Stimulated activated CD8-positive, alpha-beta memory T cell treated with anti-CD3 and anti-CD28 coated beads, Interleukin-4, amount 100 ng/mL, for 4 hours (primary cell): ENCODE results near the gene MACROD2.

ENCODE experiments used
- DNase-seq, 2 donors: peaks; one replicate each; pipeline ENCODE4 v3.0.0-alpha.2; 2020; ENCODE audit warnings: low read depth in 2 of 2, low spot score in 1 of 2

MACROD2 gene

GRCh38 chr20:14401479-14402138, 406.3 kb downstream of the MACROD2 start:
- DNase-seq, result no peak

GRCh38 chr20:14404515-14404914, 409.2 kb downstream of the MACROD2 start:
- no peak for DNase-seq

DNA sequence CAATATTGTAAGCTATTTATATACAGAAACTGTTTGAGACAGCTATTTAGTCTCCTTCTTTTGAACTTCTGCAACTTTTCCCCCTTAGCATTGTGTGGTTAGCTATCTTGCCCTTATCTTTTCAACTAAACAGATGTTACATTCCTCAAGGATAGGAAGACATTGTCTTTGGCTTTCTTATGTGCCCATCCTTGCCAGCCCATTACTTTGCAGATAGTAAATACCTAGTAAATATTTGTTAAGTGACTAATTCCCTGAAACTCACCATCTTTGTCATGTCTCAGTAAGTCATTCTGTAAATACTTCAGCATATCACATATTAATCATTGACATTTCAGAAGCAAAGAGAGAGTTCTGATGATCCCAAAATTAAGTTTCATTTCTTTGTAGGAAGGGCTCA, 411.2 kb downstream of the MACROD2 start:
- DNase-seq, result no peak

DNA sequence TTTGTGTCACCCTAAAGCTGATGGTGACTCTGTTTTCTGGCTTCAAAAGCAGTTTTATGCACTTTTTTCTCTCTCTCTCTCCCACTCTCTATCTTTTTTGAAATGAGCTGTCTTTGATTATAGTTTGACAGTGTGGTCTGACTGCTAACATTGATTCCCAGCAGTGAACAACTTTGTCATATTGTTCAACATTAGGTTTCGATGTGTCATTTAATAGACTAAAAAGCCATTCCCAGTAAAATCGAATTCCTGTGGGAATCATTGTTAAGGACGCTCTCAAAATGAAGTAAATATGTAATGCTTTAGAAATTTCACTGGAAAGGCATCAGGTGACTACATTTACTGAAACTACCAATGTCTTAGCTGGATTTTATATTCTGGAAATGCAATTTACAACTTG, 412.0 kb downstream of the MACROD2 start:
- DNase-seq, result no peak

DNA sequence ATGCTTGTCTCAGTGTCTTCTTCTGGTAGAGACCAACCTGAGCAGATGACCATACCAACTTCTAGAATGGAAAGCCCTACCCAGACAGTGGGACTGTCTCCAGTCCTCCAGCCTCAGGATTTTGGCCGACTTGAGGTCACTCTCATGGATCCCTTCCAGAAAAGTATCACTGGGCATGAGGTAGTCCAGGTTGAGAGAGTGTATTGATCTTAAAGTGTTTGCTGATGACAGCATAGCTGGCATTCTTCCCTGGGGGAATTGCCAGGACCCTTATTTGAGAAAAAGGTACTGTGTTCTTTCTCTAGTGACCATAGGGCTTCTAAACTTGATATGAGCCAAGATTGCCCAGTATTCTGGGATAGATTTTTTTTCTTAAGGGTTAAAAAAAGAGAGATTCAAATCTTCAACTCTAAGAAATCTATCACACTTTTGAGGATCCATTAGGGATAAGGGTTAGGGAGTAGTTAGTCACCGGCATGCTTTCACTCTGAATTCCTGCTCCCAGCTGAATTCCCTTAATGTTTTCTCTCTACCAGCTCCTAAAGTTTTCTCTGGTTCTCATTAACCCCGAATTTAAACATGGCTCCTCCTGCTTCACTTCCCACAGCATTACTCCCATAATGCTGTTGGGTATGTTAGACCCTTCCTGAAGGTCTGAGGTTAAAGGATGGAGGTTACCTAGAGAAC, 415.7 kb downstream of the MACROD2 start:
- no peak for DNase-seq

DNA sequence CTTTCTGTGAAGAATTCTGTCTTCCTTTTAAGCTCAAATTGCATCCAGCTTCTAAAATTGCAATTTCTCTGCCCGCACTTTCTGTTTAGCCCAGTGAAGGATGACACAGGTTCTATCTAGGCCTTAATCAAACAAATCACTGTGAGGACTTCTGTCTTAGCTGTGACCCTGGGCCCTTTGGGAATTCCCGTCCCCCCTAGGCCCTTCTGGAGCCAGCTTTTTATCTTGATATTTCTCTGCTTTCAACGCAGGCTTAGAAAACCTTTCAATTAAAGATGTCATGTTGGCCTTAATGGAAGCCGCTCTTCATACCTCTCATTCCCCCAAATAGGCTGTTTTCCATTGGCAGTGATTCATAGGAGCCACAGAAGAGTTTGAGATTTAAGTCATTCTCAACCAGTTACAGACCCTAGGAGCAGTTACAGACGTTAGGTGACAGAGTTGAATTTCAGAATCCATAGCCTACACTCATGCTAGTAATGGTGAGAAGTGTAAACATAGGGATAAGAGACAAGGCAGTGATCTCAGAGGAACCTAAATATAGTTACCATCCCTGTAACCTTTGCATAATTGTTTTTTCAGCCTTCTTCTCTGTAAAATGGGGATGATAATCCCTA, 416.9 kb downstream of the MACROD2 start:
- DNase-seq, result no peak

DNA sequence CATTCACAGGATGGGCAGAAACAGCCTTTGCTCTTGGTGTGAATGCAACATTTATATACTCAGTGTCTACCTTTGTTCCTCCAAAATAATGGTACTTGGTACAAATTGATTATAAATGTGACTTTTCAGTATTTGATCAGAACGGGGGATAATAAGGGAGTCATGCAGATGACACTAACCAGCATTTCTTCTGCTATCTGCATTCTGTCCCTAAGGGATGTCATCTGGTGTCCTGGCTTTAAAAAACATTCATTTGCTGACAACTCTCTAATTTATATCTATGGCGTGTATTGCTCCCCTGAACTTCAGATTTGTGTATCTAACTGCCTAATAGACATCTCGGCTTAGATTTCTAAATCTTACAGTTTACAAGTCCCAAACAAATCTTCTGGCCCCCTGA, 418.5 kb downstream of the MACROD2 start:
- DNase-seq, result no peak

DNA sequence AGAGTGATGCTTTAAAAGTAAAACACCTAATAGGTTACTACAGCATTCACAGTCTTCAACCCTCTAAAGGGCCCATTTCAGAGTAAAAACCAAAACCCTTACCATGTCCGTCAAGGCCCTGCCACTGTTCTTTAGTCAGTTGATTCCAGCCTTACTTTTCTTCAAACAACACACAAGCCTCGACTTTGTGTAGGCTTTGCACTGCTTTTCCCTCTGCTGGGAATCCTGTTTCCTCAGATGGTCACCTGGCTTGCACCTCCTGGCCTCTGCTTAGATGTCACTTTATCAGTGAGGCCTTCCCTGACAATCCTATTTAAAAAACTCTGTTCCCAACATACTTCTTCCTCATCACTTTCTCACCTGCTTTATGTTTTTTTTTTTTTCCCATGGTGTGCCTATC, 419.2 kb downstream of the MACROD2 start:
- no peak for DNase-seq

DNA sequence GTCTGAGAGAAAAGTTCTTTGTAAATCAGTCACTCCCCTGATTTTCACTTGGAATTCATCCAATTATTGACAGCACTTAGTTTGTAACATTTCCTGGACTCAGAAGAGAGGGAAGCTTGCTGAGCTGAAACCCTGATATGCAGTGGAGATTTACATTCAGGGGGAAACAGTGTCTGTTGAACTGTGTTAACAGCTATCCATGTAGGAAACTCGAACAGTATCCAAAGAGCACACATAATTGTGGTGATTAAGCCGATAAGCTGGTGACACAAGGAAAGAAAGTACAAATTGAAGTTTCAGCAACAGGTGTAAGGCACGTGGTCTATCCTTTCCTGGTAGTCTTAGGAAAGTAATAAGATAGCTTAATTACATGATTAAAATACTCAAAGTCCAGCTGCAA, 420.2 kb downstream of the MACROD2 start:
- DNase-seq, result no peak

DNA sequence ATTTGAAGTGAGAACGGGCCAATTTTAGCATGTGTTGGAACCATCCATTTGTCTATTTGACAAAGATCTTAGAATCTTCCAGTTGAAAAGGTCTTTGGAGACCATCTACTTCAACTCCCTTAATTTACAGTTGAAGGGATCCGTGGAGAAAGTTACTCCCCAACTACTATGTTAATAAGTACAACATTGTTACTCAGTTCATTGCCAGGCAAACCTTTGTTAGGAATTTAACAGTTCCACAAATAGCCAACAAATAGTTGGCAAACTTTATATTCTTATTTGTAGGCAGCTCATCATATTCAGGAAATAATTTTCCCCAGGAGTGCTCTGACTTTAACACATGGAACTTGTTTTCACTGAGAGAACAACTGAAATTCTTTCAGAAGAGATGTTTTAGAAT, 423.1 kb downstream of the MACROD2 start:
- no peak for DNase-seq

DNA sequence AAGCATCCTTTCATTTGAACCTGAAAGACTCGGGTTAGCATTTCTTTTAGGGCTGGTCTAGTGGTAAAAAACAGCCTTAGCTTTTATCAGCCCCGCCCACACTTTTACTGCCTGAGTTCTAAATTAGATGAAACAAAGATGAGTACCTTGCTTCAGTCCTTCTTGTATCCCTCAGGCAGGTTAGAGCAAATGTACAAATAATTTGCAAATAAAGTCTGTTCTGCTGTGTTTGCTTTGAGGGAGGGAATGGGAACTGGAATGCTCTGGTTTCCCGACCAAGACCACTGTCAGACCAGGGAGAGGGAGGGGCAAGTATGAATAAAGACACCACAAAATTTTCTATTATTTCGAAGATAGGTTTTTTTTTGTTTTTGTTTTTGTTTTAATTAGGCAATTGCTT, 427.6 kb downstream of the MACROD2 start:
- DNase-seq, result no peak

DNA sequence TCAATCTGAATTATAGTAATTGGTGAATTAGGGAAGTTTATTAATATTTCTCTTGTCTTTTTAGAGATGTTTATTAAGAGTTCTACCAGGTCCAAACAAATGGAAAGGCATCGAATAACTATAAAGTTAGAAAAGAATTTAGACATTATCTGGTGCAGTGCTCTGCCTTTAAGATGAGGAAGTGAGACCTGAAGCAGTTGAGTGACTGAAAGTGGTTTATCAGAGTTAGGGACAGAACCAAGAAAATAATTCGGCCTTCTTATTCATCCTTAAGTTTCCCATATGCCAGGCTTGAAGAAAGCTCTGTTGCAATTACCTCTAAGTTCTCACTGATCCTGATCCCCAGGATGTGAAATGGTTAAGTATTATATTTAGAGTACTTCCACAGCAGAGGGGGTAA, 436.3 kb downstream of the MACROD2 start:
- DNase-seq, result no peak

- no peak for DNase-seq
Measured at GRCh38 chr20:14432085-14432484, 436.8 kb downstream of the MACROD2 start.

DNA sequence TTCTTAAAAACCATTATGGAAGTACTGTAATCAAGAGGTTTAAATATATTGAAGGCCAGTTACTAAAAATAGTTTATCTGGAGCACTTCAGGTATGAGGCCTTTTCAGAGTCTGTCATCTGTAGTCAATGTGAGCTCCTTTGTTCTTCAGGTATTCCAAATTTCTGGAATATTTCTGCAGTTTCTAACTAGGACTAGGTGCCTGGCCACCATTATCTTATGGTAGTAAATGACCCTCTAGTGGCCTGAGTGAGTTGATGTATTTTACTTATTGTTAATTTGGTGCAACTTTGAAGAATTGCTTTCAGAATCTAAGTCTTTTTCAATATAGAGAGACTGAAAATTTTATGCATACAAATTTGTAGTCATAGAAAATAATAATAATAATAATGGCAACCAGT, 437.3 kb downstream of the MACROD2 start:
- DNase-seq, result no peak

- DNase-seq, result no peak
Measured at GRCh38 chr20:14434384-14435136, 439.2 kb downstream of the MACROD2 start.

DNA sequence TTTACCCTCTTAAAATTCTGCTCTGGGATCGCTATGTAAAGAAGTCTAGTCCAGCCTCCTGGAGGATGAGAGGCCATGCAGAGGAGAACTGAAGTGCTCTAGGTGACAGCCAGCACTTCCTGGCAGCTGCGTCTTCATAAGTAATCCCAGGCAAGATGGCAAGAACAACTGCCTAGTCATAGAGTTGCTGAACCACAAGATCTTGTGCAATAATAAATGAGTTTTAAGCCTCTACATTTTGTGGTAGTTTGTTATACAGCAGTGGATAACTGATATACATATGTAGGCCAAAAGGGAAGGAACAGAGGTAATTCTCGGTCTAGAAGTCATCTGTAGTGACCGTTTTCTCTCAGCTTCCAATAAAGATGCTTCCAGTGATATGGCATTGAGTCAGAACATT, 445.9 kb downstream of the MACROD2 start:
- no peak for DNase-seq

GRCh38 chr20:14444106-14444505, 448.8 kb downstream of the MACROD2 start:
- DNase-seq, result no peak

DNA sequence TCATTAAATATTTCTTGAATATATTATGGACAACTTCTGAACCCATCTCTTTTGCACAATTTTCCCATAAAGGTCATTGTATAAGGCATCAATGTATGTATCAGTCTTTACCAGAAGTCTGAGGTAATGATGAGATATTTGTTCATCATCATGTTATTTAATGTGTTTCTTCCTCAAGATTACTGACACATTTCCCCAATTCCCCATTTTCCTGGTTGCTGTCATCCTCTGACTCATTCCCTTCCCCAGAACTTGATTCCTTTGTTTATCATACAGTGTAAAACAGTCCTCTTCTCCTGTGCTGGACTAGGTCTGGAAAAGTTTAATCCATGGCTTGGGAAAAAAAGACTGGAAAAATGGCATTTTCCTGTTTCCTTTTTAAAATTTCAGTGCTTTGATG, 450.0 kb downstream of the MACROD2 start:
- no peak for DNase-seq

GRCh38 chr20:14445902-14446301, 450.6 kb downstream of the MACROD2 start:
- DNase-seq, result no peak

DNA sequence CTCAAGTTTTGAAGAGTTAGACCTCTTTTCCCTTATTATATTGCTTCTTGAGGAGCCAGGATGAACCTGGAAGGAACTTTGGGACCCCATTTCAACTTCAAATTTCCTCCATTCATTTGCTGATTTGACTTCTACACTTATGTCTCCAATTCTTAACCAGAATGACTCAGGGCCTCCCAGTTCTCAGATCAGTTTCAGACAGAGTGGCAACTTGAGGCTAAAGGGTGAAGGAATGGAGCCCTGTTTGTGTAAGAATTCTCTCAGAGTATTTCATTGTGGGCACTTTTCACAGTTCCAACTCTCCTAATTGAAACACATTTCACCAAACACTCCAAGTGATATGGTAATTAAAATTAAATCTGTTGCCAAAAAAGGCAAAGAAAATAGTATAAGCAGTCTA, 451.1 kb downstream of the MACROD2 start:
- DNase-seq, result no peak

GRCh38 chr20:14449323-14449722, 454.0 kb downstream of the MACROD2 start:
- no peak for DNase-seq

GRCh38 chr20:14450256-14450655, 454.9 kb downstream of the MACROD2 start:
- no peak for DNase-seq
